GM19395 (cell line): ENCODE data around the gene KLK5.

Experiments
- ATAC-seq: cut with Tn5 transposase; IDR thresholded peaks from one replicate; pipeline ENCODE4 v1.9.1; 2021; ENCODE audit warnings: mild to moderate bottlenecking, moderate library complexity; ENCODE audit not compliant: unreplicated experiment

Gene KLK5

GRCh38 chr19:50969413-50969760, 16.5 kb upstream of the KLK5 start, which contains the start of gene KLK6:
Gene KLK6 (minus strand): TSS chr19:50969591. CDS start chr19:50968104, 1,487 bp downstream.
- ATAC-seq = no peak

GRCh38 chr19:50968716-50969412, 16.0 kb upstream of the KLK5 start:
- ATAC-seq = no peak

GRCh38 chr19:50967929-50968715, 15.3 kb upstream of the KLK5 start:
- ATAC-seq = no peak

- ATAC-seq = no peak
Measured at GRCh38 chr19:50964266-50964665, 11.4 kb upstream of the KLK5 start.

- ATAC-seq = no peak
Measured at GRCh38 chr19:50963381-50963780, 10.5 kb upstream of the KLK5 start.

- ATAC-seq = no peak
Measured at GRCh38 chr19:50962245-50962644, 9.4 kb upstream of the KLK5 start.

GRCh38 chr19:50959731-50960500, 7.1 kb upstream of the KLK5 start:
- ATAC-seq = no peak

GRCh38 chr19:50957587-50957986, 4.7 kb upstream of the KLK5 start:
- no peak for ATAC-seq

- no peak for ATAC-seq
Measured at GRCh38 chr19:50949861-50950260, 3.0 kb downstream of the KLK5 start.

GRCh38 chr19:50947123-50947522, 5.7 kb downstream of the KLK5 start:
- ATAC-seq = no peak

- no peak for ATAC-seq
Measured at GRCh38 chr19:50944795-50945194, 8.0 kb downstream of the KLK5 start.

- no peak for ATAC-seq
Measured at GRCh38 chr19:50943074-50943828, 9.6 kb downstream of the KLK5 start.

GRCh38 chr19:50939596-50939995, 13.2 kb downstream of the KLK5 start:
- ATAC-seq = no peak

GRCh38 chr19:50933640-50934039, 19.2 kb downstream of the KLK5 start:
- ATAC-seq = no peak

GRCh38 chr19:50932690-50933083, 20.2 kb downstream of the KLK5 start:
- ATAC-seq = no peak

- no peak for ATAC-seq
Measured at GRCh38 chr19:50932018-50932689, 20.7 kb downstream of the KLK5 start.

GRCh38 chr19:50931023-50931422, 21.8 kb downstream of the KLK5 start:
- ATAC-seq = no peak

GRCh38 chr19:50928831-50929230, 24.0 kb downstream of the KLK5 start:
- ATAC-seq = no peak

- ATAC-seq = no peak
Measured at GRCh38 chr19:50926144-50926543, 26.7 kb downstream of the KLK5 start.

GRCh38 chr19:50925734-50926133, 27.1 kb downstream of the KLK5 start:
- ATAC-seq = no peak
